ENCODE data around the gene ICAM4.

The ICAM4 gene

GRCh38 chr19:10299545-10300458 is 13.0 kb downstream of the ICAM4 start:
- TF ChIP-seq, protein P1, sequence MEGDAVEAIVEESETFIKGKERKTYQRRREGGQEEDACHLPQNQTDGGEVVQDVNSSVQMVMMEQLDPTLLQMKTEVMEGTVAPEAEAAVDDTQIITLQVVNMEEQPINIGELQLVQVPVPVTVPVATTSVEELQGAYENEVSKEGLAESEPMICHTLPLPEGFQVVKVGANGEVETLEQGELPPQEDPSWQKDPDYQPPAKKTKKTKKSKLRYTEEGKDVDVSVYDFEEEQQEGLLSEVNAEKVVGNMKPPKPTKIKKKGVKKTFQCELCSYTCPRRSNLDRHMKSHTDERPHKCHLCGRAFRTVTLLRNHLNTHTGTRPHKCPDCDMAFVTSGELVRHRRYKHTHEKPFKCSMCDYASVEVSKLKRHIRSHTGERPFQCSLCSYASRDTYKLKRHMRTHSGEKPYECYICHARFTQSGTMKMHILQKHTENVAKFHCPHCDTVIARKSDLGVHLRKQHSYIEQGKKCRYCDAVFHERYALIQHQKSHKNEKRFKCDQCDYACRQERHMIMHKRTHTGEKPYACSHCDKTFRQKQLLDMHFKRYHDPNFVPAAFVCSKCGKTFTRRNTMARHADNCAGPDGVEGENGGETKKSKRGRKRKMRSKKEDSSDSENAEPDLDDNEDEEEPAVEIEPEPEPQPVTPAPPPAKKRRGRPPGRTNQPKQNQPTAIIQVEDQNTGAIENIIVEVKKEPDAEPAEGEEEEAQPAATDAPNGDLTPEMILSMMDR (IDR thresholded peaks at IDR 0.05; ENCODE audit: low read depth, low read length) = no peak
- no peak overlapping the region for H3K4me3 ChIP-seq (ENCODE audit: low read depth, low read length)

DNA sequence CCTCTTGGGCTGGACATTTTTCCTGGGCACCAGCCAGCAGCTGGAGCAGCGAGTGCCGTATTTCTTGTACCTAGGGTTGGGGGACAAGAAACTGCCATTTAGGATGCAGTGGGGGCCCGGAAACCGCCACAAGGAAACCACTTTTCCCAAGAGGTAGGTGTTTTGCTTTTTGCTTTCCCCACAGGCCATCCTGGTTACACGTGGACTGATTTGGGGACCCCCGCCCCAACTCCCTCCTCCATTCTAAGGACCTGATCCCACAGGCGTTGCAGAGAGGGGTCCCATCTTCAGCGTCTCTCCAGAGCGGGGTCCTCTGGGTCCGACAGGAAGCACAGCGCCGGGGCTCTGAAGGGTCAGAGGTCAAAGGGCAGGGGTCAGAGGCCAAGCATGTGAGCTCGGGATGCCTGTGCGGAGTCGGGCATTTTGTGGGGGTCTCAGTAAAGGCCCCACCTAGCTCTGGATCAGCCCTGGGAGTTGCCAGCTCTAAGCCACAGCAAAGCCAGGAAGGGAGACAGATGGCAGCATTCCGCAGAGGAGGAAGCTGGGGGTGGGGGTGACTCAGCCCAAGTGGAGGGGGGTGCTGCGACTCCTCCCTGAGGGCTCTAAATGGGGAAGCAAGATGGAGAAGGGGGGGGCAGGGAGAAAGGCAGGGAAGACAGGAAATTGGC is 18.5 kb downstream of the ICAM4 start:
- TF ChIP-seq, protein P1 (IDR thresholded peaks at IDR 0.05; ENCODE audit: low read depth, low read length) = no peak
- no peak overlapping the region for H3K4me3 ChIP-seq (ENCODE audit: low read depth, low read length)

DNA sequence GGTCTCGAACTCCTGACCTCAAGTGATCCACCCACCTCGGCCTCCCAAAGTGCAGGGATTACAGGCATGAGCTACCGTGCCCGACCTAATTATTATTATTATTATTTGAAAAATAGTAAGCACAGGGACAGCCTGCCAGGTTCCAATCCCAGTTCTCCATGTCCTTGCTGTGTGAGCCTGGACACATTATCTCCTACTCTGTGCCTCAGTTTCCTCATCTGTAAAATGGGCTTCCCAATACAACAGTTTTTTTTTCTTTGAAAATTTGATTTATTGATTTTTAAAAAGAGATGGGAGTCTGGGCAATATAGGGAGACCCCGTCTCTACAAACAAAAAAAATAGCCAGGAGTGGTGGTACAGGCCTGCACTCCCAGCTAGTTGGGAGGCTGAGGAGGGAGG is 19.6 kb downstream of the ICAM4 start:
- TF ChIP-seq, protein P1 (IDR thresholded peaks at IDR 0.05; ENCODE audit: low read depth, low read length) = no peak
- no peak overlapping the region for H3K4me3 ChIP-seq (ENCODE audit: low read depth, low read length)

GRCh38 chr19:10309423-10309822 is 22.7 kb downstream of the ICAM4 start, which contains the start of gene ZGLP1:
ZGLP1 (minus strand) TSS chr19:10309815.
- TF ChIP-seq, protein P1 (IDR thresholded peaks at IDR 0.05; ENCODE audit: low read depth, low read length) = no peak
- no peak within 1 kb of the TSS for H3K4me3 ChIP-seq (ENCODE audit: low read depth, low read length)

GRCh38 chr19:10315335-10316214 is 28.8 kb downstream of the ICAM4 start, which contains the start of gene FDX2:
FDX2 (minus strand) TSS chr19:10316015; CDS start chr19:10315996, 19 bp downstream.
- peak within 1 kb of the TSS; percentile 77 for H3K4me3 ChIP-seq (ENCODE audit: low read depth, low read length)
- TF ChIP-seq, protein P1 (IDR thresholded peaks at IDR 0.05; ENCODE audit: low read depth, low read length) = no peak

DNA sequence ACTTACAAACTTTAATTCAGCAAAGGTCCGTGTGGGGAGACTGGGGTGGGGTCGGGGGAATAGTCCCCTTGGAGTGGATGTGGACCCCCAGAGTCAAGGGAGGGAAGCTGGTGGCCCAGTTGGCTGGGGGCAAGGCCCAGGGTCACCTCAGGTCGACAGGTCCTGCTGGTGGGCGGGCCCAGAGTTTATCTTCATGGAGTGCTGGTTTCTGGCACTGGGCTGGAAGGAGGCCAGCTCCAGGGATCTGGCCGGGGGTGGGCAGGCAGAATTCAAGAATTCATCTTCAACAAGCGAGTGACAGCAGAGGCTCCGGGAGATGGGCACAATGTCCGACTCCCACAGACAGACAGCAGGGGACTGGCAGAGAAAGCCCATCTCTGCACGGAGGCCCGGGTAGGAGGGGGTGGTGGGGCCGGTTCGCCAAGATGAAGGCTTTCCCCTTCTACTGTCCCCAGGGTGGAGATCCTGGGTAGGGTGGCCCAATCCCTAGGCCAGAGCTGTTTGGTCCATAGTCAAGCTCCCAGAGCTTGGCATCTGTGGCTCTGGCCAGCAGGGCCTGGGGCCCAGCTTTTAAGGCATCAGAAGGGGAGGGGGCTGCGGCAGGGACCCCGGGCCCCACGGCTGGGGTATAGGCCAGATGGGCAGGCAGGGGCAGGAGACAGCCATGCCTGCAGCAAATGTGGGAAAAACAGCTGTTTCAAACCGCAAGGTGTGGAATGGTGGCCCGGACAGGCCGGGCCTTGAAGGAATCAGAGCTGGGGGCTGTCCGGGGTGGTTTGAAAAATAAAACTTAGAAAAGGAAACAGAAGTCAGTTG is 29.7 kb downstream of the ICAM4 start:
- H3K4me3 ChIP-seq (ENCODE audit: low read depth, low read length) = no peak overlapping the region; the same call in 1 of the 2 replicates
- TF ChIP-seq, protein P1 (IDR thresholded peaks at IDR 0.05; ENCODE audit: low read depth, low read length) = no peak

Data from WI38 (cell line).